Loucy (cell line): ENCODE results near the gene MIER2.

Experiments
- H2AFZ ChIP-seq: fragments of 200-600 bp; sonication (generic); 2 replicates; pipeline ENCODE4 v1.6.0; 2016; ENCODE audit warnings: antibody characterized with exemption, mild to moderate bottlenecking, low read length, moderate library complexity
- H3F3A ChIP-seq: fragments of 200-600 bp; 2 replicates; pipeline ENCODE4 v1.6.0; 2016; ENCODE audit warnings: antibody characterized with exemption, low read depth, mild to moderate bottlenecking
- H3K27me3 ChIP-seq: fragments of 200-600 bp; sonication (generic); 2 replicates; pipeline ENCODE4 v1.6.1; 2014; ENCODE audit warnings: low read length, mild to moderate bottlenecking; ENCODE audit not compliant: insufficient read depth, poor library complexity, severe bottlenecking
- H3K36me3 ChIP-seq: fragments of 200-600 bp; sonication (generic); 2 replicates; pipeline ENCODE4 v1.6.1; 2016; ENCODE audit warnings: low read length; ENCODE audit not compliant: insufficient read depth
- H3K4me1 ChIP-seq: fragments of 200-600 bp; sonication (generic); 2 replicates; pipeline ENCODE4 v1.5.1; 2014; ENCODE audit warnings: low read length, mild to moderate bottlenecking; ENCODE audit not compliant: insufficient read depth, poor library complexity, severe bottlenecking
- H3K4me2 ChIP-seq: fragments of 200-600 bp; sonication (generic); 2 replicates; pipeline ENCODE4 v1.6.0; 2014; ENCODE audit warnings: antibody characterized with exemption, low read length, low read depth, mild to moderate bottlenecking; ENCODE audit not compliant: poor library complexity, severe bottlenecking
- H3K4me3 ChIP-seq: fragments of 200-600 bp; sonication (generic); 2 replicates; pipeline ENCODE4 v1.5.1; 2014; ENCODE audit warnings: low read length, mild to moderate bottlenecking, mixed read lengths; ENCODE audit not compliant: poor library complexity, severe bottlenecking
- H3K79me2 ChIP-seq: fragments of 200-600 bp; sonication (generic); 2 replicates; pipeline ENCODE4 v1.6.1; 2014; ENCODE audit warnings: low read length; ENCODE audit not compliant: insufficient read depth
- H3K9ac ChIP-seq: fragments of 200-600 bp; sonication (generic); 2 replicates; pipeline ENCODE4 v1.6.0; 2014; ENCODE audit warnings: mild to moderate bottlenecking, low read depth, low read length, moderate library complexity; ENCODE audit not compliant: poor library complexity, severe bottlenecking
- H3K9me2 ChIP-seq: fragments of 200-600 bp; sonication (generic); replicated peaks from 2 replicates; pipeline ENCODE4 v1.6.1; 2016; ENCODE audit warnings: low read depth, low read length, mixed read lengths
- H3K9me3 ChIP-seq: fragments of 200-600 bp; sonication (generic); 2 replicates; pipeline ENCODE4 v1.6.1; 2014; ENCODE audit warnings: mild to moderate bottlenecking, antibody characterized with exemption, low read length, low read depth; ENCODE audit not compliant: insufficient read depth
- H4K20me1 ChIP-seq: fragments of 200-600 bp; sonication (generic); 2 replicates; pipeline ENCODE4 v1.6.0; 2014; ENCODE audit warnings: antibody characterized with exemption, low read length, mild to moderate bottlenecking; ENCODE audit not compliant: insufficient read depth, poor library complexity, severe bottlenecking
- CTCF ChIP-seq: fragments of 200-600 bp; sonication (generic); conservative IDR thresholded peaks from 2 replicates; pipeline ENCODE4 v1.5.1; 2014; ENCODE audit warnings: mild to moderate bottlenecking, antibody characterized with exemption, low read length
- EZH2phosphoT487 ChIP-seq: fragments of 200-600 bp; IDR thresholded peaks from 2 replicates; pipeline ENCODE4 v1.6.1; 2018; ENCODE audit warnings: antibody characterized with exemption, mild to moderate bottlenecking, moderate library complexity, borderline replicate concordance

MIER2 gene

GRCh38 chr19:291006-291521, 53.5 kb downstream of the MIER2 start, which contains the start of gene PLPP2:
Gene PLPP2 (minus strand): TSS chr19:291403. CDS start chr19:291336, 67 bp downstream.
- no peaks in the 10 kb centered on the region for H3K79me2 ChIP-seq
- no peak for TF ChIP-seq CTCF
- no peak for TF ChIP-seq EZH2phosphoT487
- no peaks in the 10 kb centered on the region for H3F3A ChIP-seq
- H2AFZ ChIP-seq: no peak within 1 kb of the TSS
- no peaks in the 10 kb centered on the region for H3K4me1 ChIP-seq
- no peaks in the 10 kb centered on the region for H4K20me1 ChIP-seq
- H3K9me2 ChIP-seq: no peaks in the 10 kb centered on the region
- H3K36me3 ChIP-seq: no peaks in the 10 kb centered on the region
- H3K4me2 ChIP-seq: no peak within 1 kb of the TSS
- H3K9ac ChIP-seq: no peak within 1 kb of the TSS
- no peak within 1 kb of the TSS for H3K4me3 ChIP-seq
- H3K27me3 ChIP-seq: no peaks in the 10 kb centered on the region
- H3K9me3 ChIP-seq: no peaks in the 10 kb centered on the region

- H3K79me2 ChIP-seq: no peaks in the 10 kb centered on the region
- H3K9me3 ChIP-seq: no peaks in the 10 kb centered on the region
- H3K4me1 ChIP-seq: no peaks in the 10 kb centered on the region
- TF ChIP-seq EZH2phosphoT487 (no peak), CTCF (no peak)
- no peaks in the 10 kb centered on the region for H4K20me1 ChIP-seq
- H3K9ac ChIP-seq: no peak overlapping the region
- no peak overlapping the region for H3K4me2 ChIP-seq
- H3F3A ChIP-seq: no peaks in the 10 kb centered on the region
- H3K27me3 ChIP-seq: no peaks in the 10 kb centered on the region
- no peaks in the 10 kb centered on the region for H3K9me2 ChIP-seq
- no peak overlapping the region for H3K4me3 ChIP-seq
- no peaks in the 10 kb centered on the region for H3K36me3 ChIP-seq
- no peak overlapping the region for H2AFZ ChIP-seq
Measured at GRCh38 chr19:290372-291005, 54.1 kb downstream of the MIER2 start.

DNA sequence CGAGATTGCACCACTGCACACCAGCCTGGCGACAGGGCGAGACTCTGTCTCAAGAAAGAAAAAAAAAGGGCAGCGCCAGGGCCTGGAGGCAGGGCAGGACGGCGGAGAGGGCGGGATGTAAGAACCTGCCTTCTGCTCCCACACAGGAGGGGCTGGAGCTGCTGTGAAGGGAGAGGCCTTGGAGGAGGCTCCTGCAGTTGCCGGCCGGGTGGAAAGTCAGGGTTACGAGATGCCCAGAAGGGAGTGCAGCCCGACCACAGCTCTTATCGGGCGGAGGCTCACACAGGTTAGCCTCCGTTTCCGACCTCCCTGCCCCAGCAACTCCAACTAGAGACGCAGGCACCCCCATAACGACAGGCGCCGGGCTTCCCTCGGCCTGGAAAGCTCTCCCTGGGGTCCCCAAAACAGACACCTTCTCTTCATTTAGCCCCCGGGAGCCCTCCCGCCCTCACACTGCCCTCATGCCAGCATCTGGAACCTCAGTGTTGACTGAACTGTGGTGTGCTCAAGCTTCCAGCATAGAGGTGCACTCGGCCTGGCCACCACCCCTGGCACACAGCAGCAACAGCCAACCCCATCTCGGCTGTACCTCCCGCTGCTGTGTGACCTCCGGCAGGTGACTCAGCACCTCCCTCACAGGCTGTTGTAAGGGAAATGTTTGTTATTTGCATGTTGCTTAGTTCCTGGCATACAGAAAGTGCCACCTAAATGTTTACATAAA, 54.8 kb downstream of the MIER2 start:
- Histone ChIP-seq H3F3A (no peaks in the 10 kb centered on the region), H3K9me3 (no peaks in the 10 kb centered on the region), H3K36me3 (no peaks in the 10 kb centered on the region), H3K4me2 (no peak overlapping the region), H4K20me1 (no peaks in the 10 kb centered on the region), H3K4me1 (no peaks in the 10 kb centered on the region), H3K27me3 (no peaks in the 10 kb centered on the region), H3K79me2 (no peaks in the 10 kb centered on the region), H3K9me2 (no peaks in the 10 kb centered on the region), H3K4me3 (no peak overlapping the region), H2AFZ (no peak overlapping the region), H3K9ac (no peak overlapping the region)
- TF ChIP-seq EZH2phosphoT487: no peak
- TF ChIP-seq CTCF: no peak
